Smooth muscle cell (in vitro differentiated cells): ENCODE results near the gene TBC1D17. TPM values are rescaled to one million over a fixed set of nuclear protein-coding genes. Genes with fewer than 3 reads are reported as not detected.
A peak's percentile ranks its signal among the peaks of the same experiment; 100 is the strongest.

Experiments
- DNase-seq: peaks from one replicate; lab custom pipeline; 2025; ENCODE audit not compliant: unreplicated experiment; lab: John Stamatoyannopoulos, UW
- H2AFZ ChIP-seq: fragments of 200-600 bp; sonication (generic); 2 replicates; pipeline ENCODE4 v1.6.0; 2016; ENCODE audit warnings: antibody characterized with exemption, low read depth, mild to moderate bottlenecking
- H3F3A ChIP-seq: fragments of 200-600 bp; sonication (generic); 2 replicates; pipeline ENCODE4 v1.6.0; 2017; ENCODE audit warnings: antibody characterized with exemption, low read depth
- H3K27ac ChIP-seq: fragments of 200-600 bp; sonication (generic); 2 replicates; pipeline ENCODE4 v1.5.1; 2016; ENCODE audit warnings: low read depth, mild to moderate bottlenecking
- H3K27me3 ChIP-seq: fragments of 200-600 bp; sonication (generic); 2 replicates; pipeline ENCODE4 v1.6.1; 2016; ENCODE audit warnings: low read depth, mild to moderate bottlenecking
- H3K36me3 ChIP-seq: fragments of 200-600 bp; sonication (generic); 2 replicates; pipeline ENCODE4 v1.5.1; 2016; ENCODE audit warnings: low read depth
- H3K4me1 ChIP-seq: fragments of 200-600 bp; sonication (generic); 2 replicates; pipeline ENCODE4 v1.5.1; 2016; ENCODE audit warnings: low read depth
- H3K4me2 ChIP-seq: fragments of 200-600 bp; sonication (generic); 2 replicates; pipeline ENCODE4 v1.6.0; 2016; ENCODE audit warnings: mild to moderate bottlenecking
- H3K4me3 ChIP-seq: fragments of 200-600 bp; sonication (generic); 2 replicates; pipeline ENCODE4 v1.5.1; 2016; ENCODE audit warnings: mild to moderate bottlenecking
- H3K79me2 ChIP-seq: fragments of 200-600 bp; sonication (generic); 2 replicates; pipeline ENCODE4 v1.6.0; 2016; ENCODE audit warnings: low read depth, mild to moderate bottlenecking
- H3K9ac ChIP-seq: fragments of 200-600 bp; sonication (generic); 2 replicates; pipeline ENCODE4 v1.6.0; 2016; ENCODE audit warnings: low read depth
- H3K9me3 ChIP-seq: fragments of 200-600 bp; sonication (generic); replicated peaks from 2 replicates; pipeline ENCODE4 v1.5.1; 2016; ENCODE audit warnings: low read depth
- H4K20me1 ChIP-seq: fragments of 200-600 bp; sonication (generic); 2 replicates; pipeline ENCODE4 v1.6.0; 2016; ENCODE audit warnings: low read depth
- WGBS: methylation state at CpG from one replicate; pipeline ENCODE4 v1.1.7; 2016; ENCODE audit warnings: low lambda C conversion rate; 5-methylcytosine and 5-hydroxymethylcytosine counted together
- polyA plus RNA-seq: library from polyadenylated mRNA; unstranded; fragments of >200 nt; fragmentation: Nextera tagmentation; extraction: Ambion mirVana; gene quantifications from 2 replicates; pipeline ENCODE4 v1.2.1, GENCODE V29; 2016
- total RNA-seq: library from RNA; depleted of rRNA; stranded (reverse); fragments of >200 nt; gene quantifications from 2 replicates; pipeline ENCODE4 v1.2.3, GENCODE V29; 2014
- TF ChIP-seq, protein P1 (sequence below): fragments of 200-600 bp; sonication (generic); IDR thresholded peaks from 2 replicates; pipeline ENCODE4 v1.5.1; 2017; ENCODE audit warnings: borderline replicate concordance, mild to moderate bottlenecking, antibody characterized with exemption; ENCODE audit not compliant: insufficient read depth, poor library complexity, severe bottlenecking

Gene TBC1D17
- total and polyA plus RNA-seq, 2 experiments from 2014 or later, result 9.2 to 41.8 TPM

DNA sequence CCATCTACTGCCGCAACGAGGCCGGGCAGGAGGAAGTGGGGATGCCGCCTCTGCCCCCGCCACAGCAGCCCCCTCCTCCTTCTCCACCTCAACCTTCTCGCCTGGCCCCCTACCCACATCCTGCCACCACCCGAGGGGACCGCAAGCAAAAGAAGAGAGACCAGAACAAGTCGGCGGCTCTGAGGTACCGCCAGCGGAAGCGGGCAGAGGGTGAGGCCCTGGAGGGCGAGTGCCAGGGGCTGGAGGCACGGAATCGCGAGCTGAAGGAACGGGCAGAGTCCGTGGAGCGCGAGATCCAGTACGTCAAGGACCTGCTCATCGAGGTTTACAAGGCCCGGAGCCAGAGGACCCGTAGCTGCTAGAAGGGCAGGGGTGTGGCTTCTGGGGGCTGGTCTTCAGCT, 55.2 kb downstream of the TBC1D17 start:
- Histone ChIP-seq H3K9me3 (no peaks in the 10 kb centered on the region), H3K4me1 (peaks cover 3% of the 10 kb centered on the region), H3K79me2 (peaks cover 4% of the 10 kb centered on the region), H3K27ac (no peak overlapping the region), H3F3A (peaks cover 18% of the 10 kb centered on the region), H3K4me2 (no peak overlapping the region), H4K20me1 (peaks cover 9% of the 10 kb centered on the region), H2AFZ (no peak overlapping the region), H3K36me3 (no peaks in the 10 kb centered on the region), H3K9ac (no peak overlapping the region), H3K4me3 (no peak overlapping the region), H3K27me3 (no peaks in the 10 kb centered on the region)
- no peak for DNase-seq
- TF ChIP-seq, protein P1, sequence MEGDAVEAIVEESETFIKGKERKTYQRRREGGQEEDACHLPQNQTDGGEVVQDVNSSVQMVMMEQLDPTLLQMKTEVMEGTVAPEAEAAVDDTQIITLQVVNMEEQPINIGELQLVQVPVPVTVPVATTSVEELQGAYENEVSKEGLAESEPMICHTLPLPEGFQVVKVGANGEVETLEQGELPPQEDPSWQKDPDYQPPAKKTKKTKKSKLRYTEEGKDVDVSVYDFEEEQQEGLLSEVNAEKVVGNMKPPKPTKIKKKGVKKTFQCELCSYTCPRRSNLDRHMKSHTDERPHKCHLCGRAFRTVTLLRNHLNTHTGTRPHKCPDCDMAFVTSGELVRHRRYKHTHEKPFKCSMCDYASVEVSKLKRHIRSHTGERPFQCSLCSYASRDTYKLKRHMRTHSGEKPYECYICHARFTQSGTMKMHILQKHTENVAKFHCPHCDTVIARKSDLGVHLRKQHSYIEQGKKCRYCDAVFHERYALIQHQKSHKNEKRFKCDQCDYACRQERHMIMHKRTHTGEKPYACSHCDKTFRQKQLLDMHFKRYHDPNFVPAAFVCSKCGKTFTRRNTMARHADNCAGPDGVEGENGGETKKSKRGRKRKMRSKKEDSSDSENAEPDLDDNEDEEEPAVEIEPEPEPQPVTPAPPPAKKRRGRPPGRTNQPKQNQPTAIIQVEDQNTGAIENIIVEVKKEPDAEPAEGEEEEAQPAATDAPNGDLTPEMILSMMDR, result no peak
- WGBS, result 94% methylated on average over 20 of the region's 25 CpGs

DNA sequence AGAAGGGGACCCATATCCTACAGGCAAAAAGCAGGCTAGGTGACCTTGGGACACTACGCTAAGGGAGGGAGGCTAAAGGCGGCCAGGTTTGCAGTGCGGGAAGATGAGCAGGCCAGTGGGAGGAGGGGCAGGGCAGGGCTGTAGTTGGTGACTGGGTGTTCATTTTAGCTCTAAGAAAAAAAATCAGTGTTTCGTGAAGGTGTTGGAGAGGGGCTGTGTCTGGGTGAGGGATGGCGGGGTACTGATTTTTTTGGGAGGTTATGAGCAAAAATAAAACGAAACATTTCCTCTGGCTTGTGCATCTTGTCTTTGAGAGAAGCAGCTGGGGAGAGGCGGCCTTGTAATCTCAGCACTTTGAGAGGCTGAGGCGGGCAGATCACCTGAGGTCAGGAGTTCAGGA, 56.1 kb downstream of the TBC1D17 start:
- DNase-seq, result no peak
- H3K4me2 ChIP-seq, result no peak overlapping the region
- peaks cover 7% of the 10 kb centered on the region for H4K20me1 ChIP-seq
- no peak overlapping the region for H3K9ac ChIP-seq
- H3K9me3 ChIP-seq, result no peaks in the 10 kb centered on the region
- WGBS, result 97% methylated on average over 8 of the region's 8 CpGs
- H3K4me1 ChIP-seq, result no peaks in the 10 kb centered on the region
- H3K27me3 ChIP-seq, result no peaks in the 10 kb centered on the region
- no peak overlapping the region for H3K4me3 ChIP-seq
- no peak overlapping the region for H2AFZ ChIP-seq
- peaks cover 17% of the 10 kb centered on the region for H3F3A ChIP-seq
- H3K36me3 ChIP-seq, result no peaks in the 10 kb centered on the region
- TF ChIP-seq, protein P1, result no peak
- no peaks in the 10 kb centered on the region for H3K79me2 ChIP-seq
- no peak overlapping the region for H3K27ac ChIP-seq

DNA sequence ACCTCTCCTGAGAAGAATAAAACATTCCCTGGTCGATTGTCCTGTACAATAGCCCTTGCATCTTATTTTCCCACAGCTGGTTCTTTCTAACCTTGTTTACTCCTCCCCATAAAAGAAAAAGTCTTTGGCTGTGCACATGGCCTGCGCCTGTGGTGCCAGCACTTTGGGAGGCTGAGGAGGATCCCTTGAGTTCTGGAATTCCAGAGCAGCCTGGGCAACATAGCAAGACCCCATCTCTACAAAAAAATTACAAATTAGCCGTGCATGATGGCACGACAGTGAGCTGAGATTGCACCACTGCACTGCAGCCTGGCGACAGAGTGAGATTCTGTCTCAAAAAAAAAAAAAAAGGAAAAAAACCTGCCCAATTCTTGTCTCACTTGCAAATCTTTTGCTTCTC, 59.0 kb downstream of the TBC1D17 start:
- H3K36me3 ChIP-seq, result no peaks in the 10 kb centered on the region
- no peaks in the 10 kb centered on the region for H4K20me1 ChIP-seq
- no peaks in the 10 kb centered on the region for H3K9me3 ChIP-seq
- peaks cover under 1% of the 10 kb centered on the region for H3F3A ChIP-seq
- no peak overlapping the region for H2AFZ ChIP-seq
- TF ChIP-seq, protein P1, result no peak
- H3K27me3 ChIP-seq, result no peaks in the 10 kb centered on the region
- no peaks in the 10 kb centered on the region for H3K4me1 ChIP-seq
- DNase-seq, result no peak
- 83% methylated on average over 5 of the region's 5 CpGs for WGBS
- no peak overlapping the region for H3K4me3 ChIP-seq
- no peak overlapping the region for H3K27ac ChIP-seq
- H3K79me2 ChIP-seq, result no peaks in the 10 kb centered on the region
- no peak overlapping the region for H3K9ac ChIP-seq
- no peak overlapping the region for H3K4me2 ChIP-seq

DNA sequence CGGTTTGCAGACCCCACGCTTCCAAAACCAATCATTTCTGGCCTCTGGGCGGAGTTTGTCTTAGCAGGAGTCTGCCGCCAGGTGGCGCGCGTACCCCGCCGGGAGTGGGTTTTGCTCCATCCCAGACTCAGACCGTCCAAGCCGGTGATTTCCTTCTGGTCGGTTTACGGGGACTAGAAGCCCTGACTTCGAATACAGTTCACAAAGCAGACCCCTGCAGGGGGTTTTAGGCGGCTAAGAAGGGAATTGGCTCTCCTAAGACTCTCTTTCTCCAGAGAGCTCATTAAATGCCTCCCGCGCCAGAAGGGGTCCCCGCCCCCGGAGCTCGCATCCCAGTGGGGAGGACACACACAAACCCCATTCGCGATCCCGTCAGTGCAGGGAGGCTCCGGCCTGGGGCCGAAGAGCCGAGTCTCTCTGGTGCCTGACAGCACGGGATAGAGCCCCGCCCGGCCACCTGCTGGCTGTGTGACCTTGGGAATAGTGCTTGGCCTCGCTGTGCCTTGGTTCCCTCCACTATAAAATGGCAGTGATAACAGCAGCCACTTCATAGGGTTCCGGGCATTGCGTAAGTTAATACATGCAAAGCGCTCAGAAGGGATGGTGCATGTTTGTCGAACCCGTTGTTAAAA, 60.4 kb downstream of the TBC1D17 start:
- TF ChIP-seq, protein P1, result peak; percentile 96
- no peaks in the 10 kb centered on the region for H3K36me3 ChIP-seq
- H3F3A ChIP-seq, result no peaks in the 10 kb centered on the region
- no peaks in the 10 kb centered on the region for H3K79me2 ChIP-seq
- H3K4me3 ChIP-seq, result peak overlapping the region; percentile 17
- DNase-seq, result peak; percentile 59
- H4K20me1 ChIP-seq, result no peaks in the 10 kb centered on the region
- no peaks in the 10 kb centered on the region for H3K9me3 ChIP-seq
- no peak overlapping the region for H3K9ac ChIP-seq
- peak overlapping the region; percentile 73 for H3K4me2 ChIP-seq
- H2AFZ ChIP-seq, result peak overlapping the region; percentile 28
- no peaks in the 10 kb centered on the region for H3K27me3 ChIP-seq
- H3K4me1 ChIP-seq, result no peaks in the 10 kb centered on the region
- H3K27ac ChIP-seq, result no peak overlapping the region
- WGBS, result 23% methylated on average over 35 of the region's 35 CpGs
